Right lobe of liver (tissue), 6 donors: ENCODE measurements around the gene COL25A1. TPM values are rescaled to one million over a fixed set of nuclear protein-coding genes. Genes with fewer than 3 reads are reported as not detected.

Experiments used
- ATAC-seq, 4 donors: fragments of 200-7000 bp; cut with Tn5 transposase; one replicate each; pipeline ENCODE4 v1.9.1; 2020; ENCODE audit warnings: mild to moderate bottlenecking in 4 of 4, moderate library complexity in 4 of 4
- DNase-seq, 3 donors: peaks; one replicate each; pipeline ENCODE4 v3.0.0-alpha.2; 2020
- H3K27ac ChIP-seq, 3 donors: fragments of 200-600 bp; one replicate each; pipeline ENCODE4 v1.8.0; 2022
- H3K27me3 ChIP-seq, 2 donors: fragments of 200-600 bp; one replicate each; pipeline ENCODE4 v1.8.0; 2022
- H3K36me3 ChIP-seq, 4 donors: fragments of 200-600 bp; sonication (generic) in 1 of 4; one replicate each; pipeline versions ENCODE4 v1.5.1 to v1.8.0; 2017 to 2022; ENCODE audit warnings: control low read depth in 1 of 4
- H3K4me1 ChIP-seq, 4 donors: fragments of 200-600 bp; sonication (generic) in 1 of 4; one replicate each; pipeline versions ENCODE4 v1.5.1 to v1.8.0; 2017 to 2022; ENCODE audit warnings: control low read depth in 1 of 4
- H3K4me3 ChIP-seq, 3 donors: fragments of 200-600 bp; one replicate each; pipeline ENCODE4 v1.8.0; 2022
- H3K9me3 ChIP-seq, 4 donors: fragments of 200-600 bp; sonication (generic) in 1 of 4; one replicate each; pipeline versions ENCODE4 v1.5.1 to v1.8.0; 2017 to 2022; ENCODE audit warnings: control low read depth in 1 of 4
- CTCF ChIP-seq, 4 donors: fragments of 200-600 bp in 3 of 4; fragments of 450-650 bp in 1 of 4; IDR thresholded peaks; one replicate each; pipeline versions ENCODE4 v1.5.1 to v1.8.0; 2016 to 2022; ENCODE audit warnings: antibody characterized with exemption in 4 of 4, mild to moderate bottlenecking in 2 of 4
- POLR2A ChIP-seq: fragments of 450-650 bp; IDR thresholded peaks from one replicate; pipeline ENCODE4 v1.6.1; 2017; ENCODE audit warnings: antibody characterized with exemption, mild to moderate bottlenecking
- WGBS: methylation state at CpG from one replicate; pipeline ENCODE4 v1.1.6; 2018; ENCODE audit warnings: low coverage, low lambda C conversion rate; ENCODE audit not compliant: insufficient coverage; ENCODE audit errors: missing lambda C conversion rate; 5-methylcytosine and 5-hydroxymethylcytosine counted together
- intact Hi-C, 2 donors: fragments of 100-400 bp; cut with DNase I; formaldehyde crosslinking; loops; one replicate each; pipeline versions ENCODE4 v1.11.2 to v1.14.1; 2022
- total RNA-seq, 6 experiments: library from RNA; depleted of rRNA in 2 of 6; stranded (reverse); fragments of >200 nt in 2 of 6; fragmentation: NEBNext Ultra II Directional in 3 of 6; extraction: Animal tissue kit (Norgen Biotek cat#: 25700) in 3 of 6; gene quantifications; one replicate each; pipeline versions ENCODE4 v1.1.0 to v1.2.4, GENCODE V29; 2016 to 2023
- donor health status: DM: no; HTN: yes; CAD: no.
- donor health status: DM: no; HTN: no; CAD: no.
- donor health status: DM: no; HTN: no; CAD: no.
- donor health status: DM: no; HTN: yes; CAD: no.
- donor health status: DM: no; HTN: yes; CAD: no.

Gene COL25A1
- total RNA-seq, 6 experiments from 2014 or later = 0.06 to 4.8 (median 1.3) TPM

GRCh38 chr4:108901291-108901690 lies 401.2 kb downstream of the COL25A1 start:
- intact Hi-C loops = no loop called here
- H3K4me3 ChIP-seq = no peak overlapping the region
- 91% methylated on average over 1 of the region's 1 CpG for WGBS
- DNase-seq (no peak), ATAC-seq (no peak)
- TF ChIP-seq POLR2A = no peak
- TF ChIP-seq CTCF (IDR thresholded peaks at IDR 0.05) = no peak
- no peaks in the 10 kb centered on the region for H3K27me3 ChIP-seq
- no peaks in the 10 kb centered on the region for H3K36me3 ChIP-seq
- H3K4me1 ChIP-seq = no peaks in the 10 kb centered on the region
- H3K9me3 ChIP-seq = no peaks in the 10 kb centered on the region
- no peak overlapping the region for H3K27ac ChIP-seq

- DNase-seq = no peak
- H3K4me3 ChIP-seq = no peak overlapping the region
- no peak for ATAC-seq
These were observed 402.4 kb downstream of the COL25A1 start for GRCh38 chr4:108900018-108900580.

GRCh38 chr4:108893468-108893867 lies 409.0 kb downstream of the COL25A1 start:
- DNase-seq (no peak), ATAC-seq (no peak)
- Histone ChIP-seq H3K27me3 (no peaks in the 10 kb centered on the region), H3K36me3 (no peaks in the 10 kb centered on the region), H3K4me3 (no peak overlapping the region), H3K9me3 (no peaks in the 10 kb centered on the region), H3K4me1 (no peaks in the 10 kb centered on the region), H3K27ac (no peak overlapping the region)
- WGBS = 51% methylated on average over 3 of the region's 3 CpGs
- TF ChIP-seq CTCF (IDR thresholded peaks at IDR 0.05) = no peak
- no peak for TF ChIP-seq POLR2A
- intact Hi-C loops = no loop called here

More at GRCh38 chr4:108900018-108900580, 402.4 kb downstream of the COL25A1 start:
- Histone ChIP-seq H3K9me3 (no peaks in the 10 kb centered on the region), H3K4me1 (no peaks in the 10 kb centered on the region), H3K27me3 (no peaks in the 10 kb centered on the region), H3K27ac (no peak overlapping the region), H3K36me3 (no peaks in the 10 kb centered on the region)
- WGBS = 53% methylated on average over 3 of the region's 3 CpGs
- intact Hi-C loops = no loop called here
- no peak for TF ChIP-seq CTCF (IDR thresholded peaks at IDR 0.05)
- TF ChIP-seq POLR2A = no peak

- no peaks in the 10 kb centered on the region for H3K9me3 ChIP-seq
- no peaks in the 10 kb centered on the region for H3K27me3 ChIP-seq
- H3K27ac ChIP-seq = no peak overlapping the region
- 77% methylated on average over 1 of the region's 1 CpG for WGBS
- H3K36me3 ChIP-seq = no peaks in the 10 kb centered on the region
- no peaks in the 10 kb centered on the region for H3K4me1 ChIP-seq
- no peak for ATAC-seq
- TF ChIP-seq POLR2A (no peak), CTCF (IDR thresholded peaks at IDR 0.05) (no peak)
- intact Hi-C loops = no loop called here
- no peak for DNase-seq
- no peak overlapping the region for H3K4me3 ChIP-seq
These were observed 410.4 kb downstream of the COL25A1 start for GRCh38 chr4:108891896-108892590.
